IPS-11a (cell line): ENCODE data around the gene RNF31.
A peak's percentile ranks its signal among the peaks of the same experiment; 100 is the strongest.

ENCODE experiments used
- H3K4me3 ChIP-seq: one replicate; pipeline ENCODE4 v1.5.1; 2013; ENCODE audit warnings: low read depth, low read length, control low read depth

RNF31 gene

DNA sequence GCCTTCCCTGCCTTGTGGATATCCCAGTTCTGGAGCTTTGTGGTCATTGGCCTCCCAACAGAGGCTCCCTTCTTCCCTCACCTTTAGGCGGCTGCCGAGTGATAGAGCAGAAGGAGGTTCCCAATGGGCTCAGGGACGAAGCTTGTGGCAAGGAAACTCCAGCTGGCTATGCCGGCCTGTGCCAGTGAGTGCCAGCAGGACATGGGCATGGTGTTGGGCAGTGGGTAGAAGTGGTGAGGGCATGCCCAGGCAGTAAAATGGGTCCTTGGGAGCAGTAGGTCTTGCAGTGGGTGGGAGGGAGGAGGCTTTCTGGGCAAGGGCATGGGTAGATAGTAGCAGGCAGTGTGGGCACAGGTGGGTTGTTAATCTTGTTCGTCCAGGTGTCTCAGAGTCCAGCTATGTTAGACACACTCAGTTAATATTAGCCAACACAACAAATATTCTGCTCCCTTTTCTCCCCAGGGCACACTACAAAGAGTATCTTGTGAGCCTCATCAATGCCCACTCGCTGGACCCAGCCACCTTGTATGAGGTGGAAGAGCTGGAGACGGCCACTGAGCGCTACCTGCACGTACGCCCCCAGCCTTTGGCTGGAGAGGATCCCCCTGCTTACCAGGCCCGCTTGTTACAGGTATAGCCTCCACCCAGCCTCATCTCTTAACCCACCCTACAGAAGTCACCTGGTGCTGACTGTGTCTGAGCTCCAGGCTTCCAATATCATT lies 12.6 kb downstream of the RNF31 start:
- no peak overlapping the region for H3K4me3 ChIP-seq

DNA sequence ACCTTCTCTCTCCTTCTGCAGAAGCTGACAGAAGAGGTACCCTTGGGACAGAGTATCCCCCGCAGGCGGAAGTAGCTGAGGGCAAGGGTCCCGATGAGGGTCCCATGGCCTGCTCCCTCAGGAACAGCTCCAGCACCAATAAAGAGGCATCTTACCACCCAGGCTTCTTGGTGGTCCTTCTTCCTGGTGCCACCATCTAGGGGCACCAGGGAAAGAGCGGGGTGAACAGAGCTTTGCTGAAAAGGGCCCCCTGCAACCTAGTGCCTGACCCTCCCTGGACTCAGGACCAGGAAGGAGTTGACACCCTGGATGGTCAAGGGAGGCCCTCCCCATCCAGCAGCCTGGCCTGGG lies 13.2 kb downstream of the RNF31 start:
- no peak overlapping the region for H3K4me3 ChIP-seq

DNA sequence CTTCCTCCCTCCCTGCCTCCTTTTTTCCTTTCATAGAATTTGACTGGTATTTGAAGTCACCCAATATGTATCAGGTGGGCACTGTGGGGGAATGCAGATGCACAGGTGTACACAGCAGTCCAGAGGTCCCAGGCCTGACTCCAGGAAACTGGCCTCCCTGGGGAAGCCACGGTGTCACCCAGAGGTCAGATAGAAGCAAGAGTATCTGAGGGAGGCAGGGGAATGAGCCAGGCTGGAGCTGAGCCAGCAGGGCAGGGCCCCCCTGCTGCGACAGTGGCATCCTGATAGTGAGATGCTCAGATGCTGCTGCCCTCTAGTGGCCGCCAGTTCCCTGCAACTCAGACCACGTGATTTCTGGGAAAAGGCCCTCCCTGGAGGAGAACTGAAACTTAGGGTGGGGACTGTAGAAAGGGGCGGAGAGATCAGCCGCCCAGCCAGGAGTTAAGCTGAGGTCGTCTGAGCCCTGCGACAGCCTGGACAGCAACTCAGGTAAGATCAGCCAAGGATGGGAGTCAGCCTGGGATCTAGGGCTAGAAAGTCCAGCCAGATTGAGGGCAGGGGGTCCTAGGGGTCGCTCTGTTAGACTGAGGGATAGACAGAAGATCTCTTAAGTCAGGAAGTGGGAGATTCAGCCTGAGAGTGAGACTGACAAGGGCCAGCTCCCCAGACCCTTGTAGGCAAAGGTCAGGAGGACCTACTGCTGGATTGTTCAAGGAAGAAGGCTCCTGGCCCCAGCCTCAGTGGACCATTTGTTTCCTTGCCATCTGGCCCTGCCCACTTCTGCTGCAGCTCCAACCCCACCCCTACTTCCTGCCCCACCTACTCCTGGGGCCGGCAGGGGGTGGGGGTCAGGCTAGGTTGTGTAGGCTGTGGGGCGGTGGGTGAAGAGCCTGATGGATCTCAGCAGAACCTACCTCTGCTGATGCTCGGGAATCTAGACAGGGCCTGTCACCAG lies 13.8 kb downstream of the RNF31 start, which contains the start of gene IRF9:
Gene IRF9 (plus strand): TSS at position 416 of the 955 bp plus-strand sequence. CDS start 880 bp downstream, outside the sequence.
- peak within 1 kb of the TSS; percentile 34 for H3K4me3 ChIP-seq

DNA sequence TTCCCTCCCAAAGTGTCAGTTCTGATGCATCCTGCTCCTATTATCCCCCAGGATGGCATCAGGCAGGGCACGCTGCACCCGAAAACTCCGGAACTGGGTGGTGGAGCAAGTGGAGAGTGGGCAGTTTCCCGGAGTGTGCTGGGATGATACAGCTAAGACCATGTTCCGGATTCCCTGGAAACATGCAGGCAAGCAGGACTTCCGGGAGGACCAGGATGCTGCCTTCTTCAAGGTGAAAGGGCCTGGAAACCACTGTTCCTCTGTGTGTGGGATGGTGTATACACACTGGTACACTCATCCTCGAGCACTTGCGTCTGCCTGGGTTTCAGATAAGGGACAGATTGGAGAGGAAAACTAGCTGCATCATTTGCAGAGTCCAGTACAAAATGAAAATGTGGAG lies 14.8 kb downstream of the RNF31 start:
- no peak overlapping the region for H3K4me3 ChIP-seq

DNA sequence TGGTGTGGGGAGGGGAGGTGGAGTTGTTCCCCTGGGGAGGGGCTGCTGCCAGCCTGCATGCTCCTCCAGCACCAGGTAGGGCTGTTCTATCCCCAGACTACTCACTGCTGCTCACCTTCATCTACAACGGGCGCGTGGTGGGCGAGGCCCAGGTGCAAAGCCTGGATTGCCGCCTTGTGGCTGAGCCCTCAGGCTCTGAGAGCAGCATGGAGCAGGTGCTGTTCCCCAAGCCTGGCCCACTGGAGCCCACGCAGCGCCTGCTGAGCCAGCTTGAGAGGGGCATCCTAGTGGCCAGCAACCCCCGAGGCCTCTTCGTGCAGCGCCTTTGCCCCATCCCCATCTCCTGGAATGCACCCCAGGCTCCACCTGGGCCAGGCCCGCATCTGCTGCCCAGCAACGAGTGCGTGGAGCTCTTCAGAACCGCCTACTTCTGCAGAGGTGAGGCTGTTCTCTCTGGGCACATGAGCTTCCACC lies 17.3 kb downstream of the RNF31 start:
- no peak overlapping the region for H3K4me3 ChIP-seq

DNA sequence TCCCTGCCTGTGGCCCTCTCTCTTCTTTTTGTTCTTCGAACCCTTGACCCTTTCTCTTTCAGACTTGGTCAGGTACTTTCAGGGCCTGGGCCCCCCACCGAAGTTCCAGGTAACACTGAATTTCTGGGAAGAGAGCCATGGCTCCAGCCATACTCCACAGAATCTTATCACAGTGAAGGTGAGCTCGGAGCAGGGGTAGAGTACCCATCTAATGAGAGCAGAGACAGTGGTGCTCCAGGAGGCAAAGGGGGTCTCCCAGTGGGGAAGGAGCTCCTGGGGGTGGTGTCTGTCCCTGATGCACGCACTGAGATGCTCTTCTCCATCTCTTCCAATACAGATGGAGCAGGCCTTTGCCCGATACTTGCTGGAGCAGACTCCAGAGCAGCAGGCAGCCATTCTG lies 18.5 kb downstream of the RNF31 start:
- H3K4me3 ChIP-seq = no peak overlapping the region

DNA sequence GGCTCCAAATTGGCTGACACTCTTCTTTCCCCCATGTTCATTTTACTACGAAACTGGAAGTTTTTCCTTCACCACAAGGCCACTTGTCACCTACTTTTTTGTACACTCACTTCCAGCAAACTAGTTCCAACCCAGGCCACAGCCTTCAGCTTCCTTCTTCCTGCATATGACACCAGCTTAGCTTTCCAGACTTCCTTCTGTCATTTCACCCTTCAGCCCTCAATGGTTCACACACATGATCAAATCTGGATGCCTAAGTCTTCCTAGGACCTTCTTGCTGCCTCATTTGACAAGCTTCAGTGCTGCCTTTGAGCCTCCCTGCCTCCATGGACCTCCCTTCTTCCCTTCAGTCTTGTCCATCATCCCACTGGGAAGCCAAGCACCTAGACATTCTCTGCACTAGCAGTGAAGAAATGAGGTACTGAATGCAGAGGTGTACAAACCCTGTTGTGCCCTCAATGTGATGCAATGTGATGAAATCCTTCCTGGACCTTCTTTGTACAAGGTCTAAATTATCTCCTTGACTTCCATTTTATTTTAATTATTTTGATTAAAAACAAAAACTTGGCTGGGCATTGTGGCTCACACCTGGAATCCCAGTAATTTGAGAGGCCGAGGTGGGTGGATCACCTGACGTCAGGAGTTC lies 20.3 kb downstream of the RNF31 start:
- H3K4me3 ChIP-seq = no peak overlapping the region

DNA sequence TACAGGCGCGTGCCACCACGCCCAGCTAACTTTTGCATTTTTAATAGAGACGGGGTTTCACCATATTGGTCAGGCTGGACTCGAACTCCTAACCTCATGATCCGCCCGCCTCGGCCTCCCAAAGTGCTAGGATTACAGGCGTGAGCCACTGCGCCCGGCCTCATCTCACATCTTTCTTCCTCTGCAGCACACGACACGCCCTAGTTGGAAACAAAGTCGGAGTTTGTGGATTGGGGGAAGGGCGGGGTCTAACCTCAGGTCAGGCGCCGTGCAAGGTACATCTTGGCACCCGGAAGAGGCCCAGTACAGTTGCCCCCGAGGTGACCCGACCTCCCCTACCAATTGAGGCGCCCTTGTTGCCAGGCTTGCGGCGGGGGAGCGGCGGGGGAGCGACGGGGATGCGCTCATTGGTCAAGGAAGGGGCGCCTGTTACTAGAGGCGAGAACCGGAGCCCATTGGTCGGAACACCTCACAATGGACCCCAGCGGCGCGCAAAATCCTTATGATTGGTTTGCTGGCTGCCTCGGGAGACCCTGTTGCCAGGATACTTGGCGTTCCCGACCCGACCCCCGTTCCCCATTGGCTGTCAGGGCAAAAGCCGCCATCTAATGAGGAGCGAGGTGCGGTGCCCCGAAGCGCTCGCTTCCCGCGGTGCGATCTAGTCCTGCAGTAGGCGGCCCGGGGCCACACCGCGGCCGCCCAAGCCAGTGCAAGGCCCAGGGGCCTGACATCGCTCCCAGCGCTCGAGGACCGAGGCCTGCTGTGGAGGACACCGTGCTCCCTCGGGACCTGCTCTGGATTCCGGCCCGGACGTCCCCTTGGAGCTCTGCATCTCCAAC lies 24.3 kb downstream of the RNF31 start, which contains the start of gene REC8:
Gene REC8 (plus strand): TSS at position 659 of the 839 bp plus-strand sequence. CDS start 473 bp downstream, outside the sequence.
- peak within 1 kb of the TSS; percentile 49 for H3K4me3 ChIP-seq

DNA sequence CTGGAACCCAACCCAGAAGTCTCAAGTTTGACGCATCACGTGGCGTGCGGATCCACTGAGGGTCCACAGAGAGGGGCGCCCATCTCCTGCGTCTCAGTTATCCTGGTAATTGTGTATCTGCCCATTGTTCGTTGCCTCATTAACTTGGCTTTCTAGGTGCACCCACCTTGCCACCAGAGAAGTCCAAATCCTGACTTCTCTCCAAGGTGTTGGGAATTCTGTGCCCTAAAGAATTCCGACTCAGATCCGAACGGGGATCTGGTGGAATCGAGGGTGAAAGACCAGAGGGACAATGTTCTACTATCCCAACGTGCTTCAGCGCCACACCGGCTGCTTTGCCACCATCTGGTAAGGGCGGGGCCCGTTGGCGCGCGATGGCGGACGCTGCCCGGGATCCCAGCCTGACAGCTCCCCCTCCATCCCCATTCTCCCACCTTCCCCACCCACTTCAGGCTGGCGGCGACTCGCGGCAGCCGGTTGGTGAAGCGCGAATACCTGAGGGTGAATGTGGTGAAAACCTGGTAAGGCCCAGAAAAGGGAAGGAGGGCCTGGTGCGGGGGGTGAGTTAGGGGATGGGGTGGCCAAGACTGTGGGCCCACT lies 25.1 kb downstream of the RNF31 start:
- peak overlapping the region; percentile 49 for H3K4me3 ChIP-seq

DNA sequence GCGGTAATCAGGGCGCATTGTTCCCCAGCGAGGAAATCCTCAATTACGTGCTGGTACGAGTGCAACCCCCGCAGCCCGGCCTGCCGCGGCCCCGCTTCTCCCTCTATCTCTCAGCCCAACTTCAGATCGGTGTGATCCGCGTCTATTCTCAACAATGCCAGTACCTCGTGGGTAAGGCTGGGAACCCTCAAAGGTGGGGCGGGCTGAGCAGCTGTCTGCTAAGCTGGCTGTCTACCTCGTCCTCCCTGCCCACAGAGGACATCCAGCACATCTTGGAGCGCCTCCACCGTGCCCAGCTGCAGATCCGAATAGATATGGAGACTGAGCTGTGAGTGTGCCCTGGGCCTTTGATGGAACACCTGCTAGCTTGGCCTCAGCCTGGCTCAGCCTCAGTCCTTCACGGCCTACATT lies 25.6 kb downstream of the RNF31 start:
- no peak overlapping the region for H3K4me3 ChIP-seq

DNA sequence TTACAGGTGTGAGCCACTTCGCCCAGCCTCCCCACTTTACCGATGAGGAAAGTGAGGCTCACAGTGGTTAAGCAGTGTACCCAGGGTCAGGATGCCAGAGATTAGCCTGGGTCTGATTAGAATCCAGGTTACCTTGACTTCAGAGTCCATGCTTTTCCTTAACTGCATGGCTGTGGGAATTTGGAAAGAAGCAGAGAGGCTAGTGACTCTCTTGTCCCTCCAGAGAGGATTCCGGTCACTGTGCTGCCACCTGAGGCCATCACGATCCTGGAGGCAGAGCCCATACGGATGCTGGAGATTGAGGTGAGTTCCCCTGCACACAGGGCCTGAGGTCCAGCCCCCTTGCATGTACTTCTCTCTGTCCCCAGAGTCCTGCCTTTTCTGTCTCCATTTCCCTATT lies 29.3 kb downstream of the RNF31 start:
- no peak overlapping the region for H3K4me3 ChIP-seq

DNA sequence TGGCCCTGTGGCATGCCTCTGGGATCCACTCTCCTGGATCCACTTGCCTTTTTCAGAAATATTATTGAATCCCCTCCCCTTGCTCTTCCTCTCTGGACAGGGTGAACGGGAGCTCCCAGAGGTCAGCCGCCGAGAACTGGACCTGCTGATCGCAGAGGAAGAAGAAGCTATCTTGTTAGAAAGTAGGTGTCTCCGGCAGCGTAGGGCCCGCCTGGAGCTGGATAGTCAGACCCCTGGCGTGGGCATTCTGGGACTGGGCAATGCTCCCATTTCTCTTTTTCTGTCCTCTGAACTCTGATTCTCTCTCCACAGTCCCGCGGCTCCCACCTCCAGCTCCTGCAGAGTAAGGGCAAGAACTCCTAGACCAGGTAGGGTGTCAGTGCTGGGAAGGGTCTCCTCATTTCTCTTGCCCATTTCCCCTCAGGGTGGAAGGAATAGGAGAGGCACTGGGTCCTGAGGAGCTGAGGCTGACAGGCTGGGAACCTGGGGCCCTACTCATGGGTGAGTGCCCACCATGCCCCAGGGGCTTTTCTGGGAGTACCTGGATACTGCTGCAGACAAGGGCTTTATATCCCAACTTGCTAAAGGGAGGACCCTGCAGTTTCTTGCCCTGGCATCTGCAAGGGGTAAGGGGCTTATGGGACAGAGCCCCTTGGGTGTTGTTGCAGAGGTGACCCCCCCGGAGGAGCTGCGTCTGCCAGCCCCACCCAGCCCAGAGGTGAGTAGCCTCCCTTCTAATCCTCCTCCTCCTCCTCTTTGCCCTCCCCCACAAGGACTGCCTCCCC lies 29.9 kb downstream of the RNF31 start:
- H3K4me3 ChIP-seq = no peak overlapping the region

DNA sequence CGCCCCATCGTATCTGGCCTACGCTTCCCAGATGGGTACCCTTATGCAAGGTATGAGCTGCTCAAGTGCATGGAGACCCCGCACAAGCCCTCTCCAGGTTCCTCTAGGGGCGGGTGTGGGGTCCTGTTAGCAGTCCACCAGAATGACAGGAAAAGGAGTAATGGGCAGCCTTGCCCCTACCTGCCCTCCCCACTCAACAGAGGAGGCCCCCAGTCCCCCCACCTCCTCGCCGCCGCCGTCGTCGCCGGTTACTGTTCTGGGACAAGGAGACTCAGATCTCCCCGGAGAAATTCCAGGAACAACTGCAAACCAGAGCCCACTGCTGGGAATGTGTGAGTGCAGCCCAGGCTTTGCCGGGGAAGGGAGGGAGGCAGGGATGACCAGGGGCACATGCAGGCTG lies 30.6 kb downstream of the RNF31 start:
- H3K4me3 ChIP-seq = no peak overlapping the region

DNA sequence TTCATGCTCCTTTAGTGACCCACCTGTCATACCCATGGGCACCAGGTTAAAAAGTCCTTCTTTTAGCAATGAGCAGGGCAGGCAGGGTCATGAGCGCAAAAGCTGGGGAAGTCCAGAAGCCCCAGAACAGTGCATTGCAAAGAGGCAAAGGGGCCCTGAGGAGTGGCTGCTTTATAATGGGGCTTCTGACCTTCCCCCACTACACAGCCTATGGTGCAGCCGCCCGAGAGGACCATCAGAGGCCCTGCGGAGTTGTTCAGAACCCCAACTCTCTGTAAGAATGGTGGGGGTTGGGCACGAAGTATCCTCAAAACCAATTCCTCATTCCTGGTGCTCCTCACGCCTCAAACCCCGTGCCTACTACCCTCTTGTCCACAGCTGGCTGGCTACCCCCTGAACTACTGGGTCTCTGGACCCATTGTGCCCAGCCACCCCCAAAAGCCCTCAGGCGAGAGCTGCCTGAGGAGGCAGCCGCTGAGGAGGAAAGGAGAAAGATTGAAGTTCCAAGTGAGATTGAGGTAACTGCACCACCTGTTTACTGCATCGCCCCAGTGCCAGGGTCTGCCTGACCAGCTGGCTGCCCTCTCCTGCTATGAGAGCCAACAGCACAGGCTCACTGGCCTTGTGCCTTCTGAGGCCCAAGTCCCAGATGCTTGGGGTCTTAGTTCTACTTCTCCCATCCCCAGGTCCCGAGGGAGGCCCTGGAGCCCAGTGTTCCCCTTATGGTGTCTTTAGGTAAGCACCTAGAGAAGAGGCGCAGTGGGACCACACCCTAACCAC lies 31.3 kb downstream of the RNF31 start:
- H3K4me3 ChIP-seq = no peak overlapping the region

DNA sequence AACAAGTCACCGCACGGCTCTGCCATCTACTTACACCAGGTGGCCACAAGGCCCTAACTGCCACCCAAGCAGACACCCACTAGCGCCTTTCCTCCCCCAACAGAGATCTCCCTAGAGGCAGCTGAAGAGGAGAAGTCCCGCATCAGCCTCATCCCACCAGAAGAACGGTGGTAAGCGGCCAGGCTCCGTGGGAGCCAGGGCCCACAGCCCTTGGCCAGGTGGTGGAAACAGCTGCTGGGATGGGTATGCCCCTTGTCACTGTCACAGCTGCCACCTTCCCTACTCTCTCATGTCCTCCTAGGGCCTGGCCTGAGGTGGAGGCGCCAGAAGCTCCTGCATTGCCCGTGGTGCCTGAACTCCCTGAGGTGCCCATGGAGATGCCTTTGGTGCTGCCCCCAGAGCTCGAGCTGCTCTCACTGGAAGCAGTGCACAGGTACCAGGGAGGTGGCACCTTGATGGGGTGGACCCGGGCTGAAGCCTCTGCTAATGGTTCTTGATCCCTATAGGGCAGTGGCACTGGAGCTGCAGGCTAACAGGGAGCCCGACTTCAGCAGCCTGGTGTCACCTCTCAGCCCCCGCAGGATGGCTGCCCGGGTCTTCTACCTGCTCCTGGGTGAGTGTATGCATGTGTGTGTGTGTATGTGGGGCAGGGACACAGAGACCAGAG lies 32.1 kb downstream of the RNF31 start:
- H3K4me3 ChIP-seq = no peak overlapping the region

DNA sequence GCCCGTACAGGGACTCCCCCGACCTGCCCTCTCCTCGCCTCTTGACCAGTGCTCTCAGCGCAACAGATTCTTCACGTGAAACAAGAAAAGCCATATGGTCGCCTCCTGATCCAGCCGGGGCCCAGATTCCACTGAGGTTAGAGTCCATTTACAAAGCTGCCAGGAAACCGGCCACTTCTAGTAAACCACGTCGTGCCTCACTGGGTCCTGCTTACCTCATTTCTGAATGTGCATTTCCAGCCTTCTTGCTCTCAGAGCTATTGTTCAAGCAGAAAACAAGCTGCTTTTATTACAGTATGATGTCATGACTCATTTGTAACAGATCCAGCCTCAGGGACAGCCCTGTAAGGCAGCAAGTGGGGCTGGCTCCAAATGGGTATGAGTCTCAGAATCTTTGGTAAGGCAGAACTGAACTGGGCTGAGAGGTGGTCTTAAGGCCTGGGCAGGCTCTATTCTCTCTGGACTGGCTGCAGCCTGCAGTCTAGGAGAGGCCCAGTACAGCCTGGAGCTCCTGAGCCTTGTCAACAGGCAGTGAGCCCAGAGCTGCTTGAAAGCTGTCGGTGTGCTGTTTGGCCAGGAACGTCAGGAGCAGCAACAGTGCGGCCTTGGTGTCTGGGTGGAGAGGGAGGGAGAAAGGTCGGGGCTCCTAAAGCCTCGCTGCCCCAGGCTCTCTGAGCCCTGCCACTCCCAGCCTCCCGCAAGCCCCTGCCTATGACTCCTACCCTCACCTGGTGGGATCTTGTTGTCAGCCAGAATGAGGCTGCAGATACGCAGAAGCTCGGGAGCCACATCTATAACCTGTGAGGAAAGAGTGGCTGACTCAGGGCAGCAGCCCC lies 32.9 kb downstream of the RNF31 start:
- no peak overlapping the region for H3K4me3 ChIP-seq
